ENCODE results near the gene ADAMTSL1.

DNA sequence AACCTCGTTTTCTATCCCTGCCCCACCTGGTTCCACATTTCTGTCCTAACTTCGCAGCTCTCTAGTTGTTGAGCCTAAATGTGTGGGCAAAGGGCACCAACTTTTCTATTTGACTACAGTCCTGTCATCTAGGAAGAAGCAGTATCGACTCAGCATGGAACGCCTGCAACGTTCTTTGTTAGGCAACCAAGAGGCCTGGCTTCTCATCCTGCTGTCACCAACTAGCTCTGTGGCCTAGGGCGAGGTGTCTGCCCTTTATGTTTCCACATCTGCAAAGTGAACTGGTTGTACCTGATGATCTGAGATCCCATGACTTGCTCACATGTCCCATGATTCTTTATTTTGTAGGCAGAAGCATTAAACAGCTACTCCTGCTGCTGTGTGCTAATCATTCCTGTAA is 248.9 kb downstream of the ADAMTSL1 start:
- TF ChIP-seq, protein P1, sequence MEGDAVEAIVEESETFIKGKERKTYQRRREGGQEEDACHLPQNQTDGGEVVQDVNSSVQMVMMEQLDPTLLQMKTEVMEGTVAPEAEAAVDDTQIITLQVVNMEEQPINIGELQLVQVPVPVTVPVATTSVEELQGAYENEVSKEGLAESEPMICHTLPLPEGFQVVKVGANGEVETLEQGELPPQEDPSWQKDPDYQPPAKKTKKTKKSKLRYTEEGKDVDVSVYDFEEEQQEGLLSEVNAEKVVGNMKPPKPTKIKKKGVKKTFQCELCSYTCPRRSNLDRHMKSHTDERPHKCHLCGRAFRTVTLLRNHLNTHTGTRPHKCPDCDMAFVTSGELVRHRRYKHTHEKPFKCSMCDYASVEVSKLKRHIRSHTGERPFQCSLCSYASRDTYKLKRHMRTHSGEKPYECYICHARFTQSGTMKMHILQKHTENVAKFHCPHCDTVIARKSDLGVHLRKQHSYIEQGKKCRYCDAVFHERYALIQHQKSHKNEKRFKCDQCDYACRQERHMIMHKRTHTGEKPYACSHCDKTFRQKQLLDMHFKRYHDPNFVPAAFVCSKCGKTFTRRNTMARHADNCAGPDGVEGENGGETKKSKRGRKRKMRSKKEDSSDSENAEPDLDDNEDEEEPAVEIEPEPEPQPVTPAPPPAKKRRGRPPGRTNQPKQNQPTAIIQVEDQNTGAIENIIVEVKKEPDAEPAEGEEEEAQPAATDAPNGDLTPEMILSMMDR (IDR thresholded peaks at IDR 0.05), result no peak
- TF ChIP-seq POLR2A (IDR thresholded peaks at IDR 0.05), result no peak

Data from right lobe of liver (tissue), 4 donors.